ENCODE results near the gene GSC.
"Not testable (repeated sequence)": the region's sequence is repeated elsewhere in the genome, so short reads cannot be mapped to it uniquely, and the experiment has no call there.

Gene GSC

GRCh38 chr14:94728440-94728839 lies 41.5 kb downstream of the GSC start:
- 67% methylated on average over 2 of the region's 5 CpGs for WGBS
- H3K36me3 ChIP-seq (ENCODE audit: control insufficient read depth in 1 of 2, insufficient read depth in 2 of 2, low read depth in 1 of 2, low read length in 2 of 2); H3K79me1 ChIP-seq (replicated peaks; ENCODE audit: low read length, poor library complexity, severe bottlenecking); H3K4me3 ChIP-seq (ENCODE audit: insufficient read depth in 1 of 2, low read depth in 1 of 2, low read length in 2 of 2); H3K4me1 ChIP-seq (ENCODE audit: control insufficient read depth, insufficient read depth, low read depth, low read length); H3K4me2 ChIP-seq (ENCODE audit: low read length, poor library complexity, severe bottlenecking); H3K23ac ChIP-seq (ENCODE audit: low read length in 2 of 2); H4K91ac ChIP-seq (ENCODE audit: low read length); H4K8ac ChIP-seq (ENCODE audit: low read length); H2BK12ac ChIP-seq (ENCODE audit: low read length in 2 of 2); H3K27ac ChIP-seq (ENCODE audit: low read length, poor library complexity, severe bottlenecking); H2BK5ac ChIP-seq (ENCODE audit: low read depth, low read length, poor library complexity, severe bottlenecking); H3K18ac ChIP-seq (ENCODE audit: low read depth in 1 of 2, low read length in 2 of 2); H3K9ac ChIP-seq (ENCODE audit: low read length); H2AK5ac ChIP-seq (ENCODE audit: low read length, severe bottlenecking); H2BK120ac ChIP-seq (ENCODE audit: low read depth, low read length); H2BK15ac ChIP-seq (ENCODE audit: low read depth, poor library complexity, severe bottlenecking); H3K9me3 ChIP-seq (ENCODE audit: control insufficient read depth, low read length); DNase-seq; H3K14ac ChIP-seq (ENCODE audit: low read length in 2 of 2); H2AFZ ChIP-seq (ENCODE audit: low read depth, low read length); H3K4ac ChIP-seq (ENCODE audit: low read depth in 1 of 2, low read length in 2 of 2): not testable (repeated sequence)
- peaks cover 0 to 12% of the 10 kb centered on the region in 2 experiments for H3K27me3 ChIP-seq (ENCODE audit: control insufficient read depth in 1 of 2, insufficient read depth in 1 of 2, low read length in 2 of 2)

GRCh38 chr14:94726649-94727048 lies 43.3 kb downstream of the GSC start:
- H2BK15ac ChIP-seq (ENCODE audit: low read depth, poor library complexity, severe bottlenecking); H2AFZ ChIP-seq (ENCODE audit: low read depth, low read length); H3K9me3 ChIP-seq (ENCODE audit: control insufficient read depth, low read length); H3K27ac ChIP-seq (ENCODE audit: low read length, poor library complexity, severe bottlenecking); H3K4me2 ChIP-seq (ENCODE audit: low read length, poor library complexity, severe bottlenecking); H2AK5ac ChIP-seq (ENCODE audit: low read length, severe bottlenecking); DNase-seq; H3K36me3 ChIP-seq (ENCODE audit: control insufficient read depth in 1 of 2, insufficient read depth in 2 of 2, low read depth in 1 of 2, low read length in 2 of 2); H3K14ac ChIP-seq (ENCODE audit: low read length in 2 of 2); H3K4me3 ChIP-seq (ENCODE audit: insufficient read depth in 1 of 2, low read depth in 1 of 2, low read length in 2 of 2); H4K8ac ChIP-seq (ENCODE audit: low read length); H4K91ac ChIP-seq (ENCODE audit: low read length); H2BK5ac ChIP-seq (ENCODE audit: low read depth, low read length, poor library complexity, severe bottlenecking); H3K23ac ChIP-seq (ENCODE audit: low read length in 2 of 2); H3K4me1 ChIP-seq (ENCODE audit: control insufficient read depth, insufficient read depth, low read depth, low read length); H3K79me1 ChIP-seq (replicated peaks; ENCODE audit: low read length, poor library complexity, severe bottlenecking); H3K4ac ChIP-seq (ENCODE audit: low read depth in 1 of 2, low read length in 2 of 2); H2BK12ac ChIP-seq (ENCODE audit: low read length in 2 of 2); H3K9ac ChIP-seq (ENCODE audit: low read length); H3K18ac ChIP-seq (ENCODE audit: low read depth in 1 of 2, low read length in 2 of 2); H2BK120ac ChIP-seq (ENCODE audit: low read depth, low read length): not testable (repeated sequence)
- WGBS = 90% methylated on average over 8 of the region's 8 CpGs
- H3K27me3 ChIP-seq (ENCODE audit: control insufficient read depth in 1 of 2, insufficient read depth in 1 of 2, low read length in 2 of 2) = peaks cover 3 to 12% of the 10 kb centered on the region in 2 experiments

DNA sequence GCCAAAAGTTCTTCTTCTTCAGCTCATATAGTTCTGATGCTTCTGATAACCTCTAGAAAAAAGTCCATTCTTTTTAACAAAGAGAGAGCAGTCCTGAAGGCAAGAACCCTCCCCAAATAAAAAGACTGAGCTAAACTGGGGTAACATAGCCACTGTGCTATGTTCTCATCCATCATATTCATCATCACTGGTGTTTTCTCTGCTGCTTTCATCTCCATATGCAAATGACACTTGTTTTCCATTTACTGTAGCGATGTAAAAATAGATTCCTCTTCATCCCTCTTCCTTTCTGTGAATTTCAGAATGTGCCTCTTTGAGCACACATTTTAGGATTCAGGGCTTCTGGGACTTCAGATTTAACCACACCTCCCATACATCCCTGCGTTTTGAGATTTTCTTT lies 44.9 kb downstream of the GSC start:
- no peak overlapping the region for H3K14ac ChIP-seq (ENCODE audit: low read length in 2 of 2)
- no peaks in the 10 kb centered on the region for H3K79me1 ChIP-seq (replicated peaks; ENCODE audit: low read length, poor library complexity, severe bottlenecking)
- H3K27ac ChIP-seq (ENCODE audit: low read length, poor library complexity, severe bottlenecking) = no peak overlapping the region
- peaks cover 3 to 12% of the 10 kb centered on the region in 2 experiments for H3K27me3 ChIP-seq (ENCODE audit: control insufficient read depth in 1 of 2, insufficient read depth in 1 of 2, low read length in 2 of 2)
- H3K23ac ChIP-seq (ENCODE audit: low read length in 2 of 2) = no peak overlapping the region
- no peak overlapping the region for H2AK5ac ChIP-seq (ENCODE audit: low read length, severe bottlenecking)
- H3K9me3 ChIP-seq (ENCODE audit: control insufficient read depth, low read length) = no peaks in the 10 kb centered on the region
- no peak overlapping the region for H3K4ac ChIP-seq (ENCODE audit: low read depth in 1 of 2, low read length in 2 of 2)
- H3K4me2 ChIP-seq (ENCODE audit: low read length, poor library complexity, severe bottlenecking) = no peak overlapping the region
- H3K36me3 ChIP-seq (ENCODE audit: control insufficient read depth in 1 of 2, insufficient read depth in 2 of 2, low read depth in 1 of 2, low read length in 2 of 2) = no peaks in the 10 kb centered on the region
- no peak overlapping the region for H3K4me3 ChIP-seq (ENCODE audit: insufficient read depth in 1 of 2, low read depth in 1 of 2, low read length in 2 of 2)
- DNase-seq = no peak
- no peak overlapping the region for H3K9ac ChIP-seq (ENCODE audit: low read length)
- H2BK120ac ChIP-seq (ENCODE audit: low read depth, low read length) = no peak overlapping the region
- H2BK5ac ChIP-seq (ENCODE audit: low read depth, low read length, poor library complexity, severe bottlenecking) = no peak overlapping the region
- H2BK12ac ChIP-seq (ENCODE audit: low read length in 2 of 2) = no peak overlapping the region
- H2AFZ ChIP-seq (ENCODE audit: low read depth, low read length) = no peak overlapping the region
- WGBS = 68% methylated on average over 2 of the region's 2 CpGs
- no peaks in the 10 kb centered on the region for H3K4me1 ChIP-seq (ENCODE audit: control insufficient read depth, insufficient read depth, low read depth, low read length)
- no peak overlapping the region for H4K8ac ChIP-seq (ENCODE audit: low read length)
- no peak overlapping the region for H4K91ac ChIP-seq (ENCODE audit: low read length)
- H2BK15ac ChIP-seq (ENCODE audit: low read depth, poor library complexity, severe bottlenecking) = no peak overlapping the region
- H3K18ac ChIP-seq (ENCODE audit: low read depth in 1 of 2, low read length in 2 of 2) = no peak overlapping the region

GRCh38 chr14:94722397-94722796 lies 47.5 kb downstream of the GSC start:
- Histone ChIP-seq H3K4me2 (ENCODE audit: low read length, poor library complexity, severe bottlenecking) (no peak overlapping the region), H3K79me1 (replicated peaks; ENCODE audit: low read length, poor library complexity, severe bottlenecking) (no peaks in the 10 kb centered on the region), H3K14ac (ENCODE audit: low read length in 2 of 2) (no peak overlapping the region), H3K27ac (ENCODE audit: low read length, poor library complexity, severe bottlenecking) (no peak overlapping the region), H3K4me3 (ENCODE audit: insufficient read depth in 1 of 2, low read depth in 1 of 2, low read length in 2 of 2) (no peak overlapping the region), H3K23ac (ENCODE audit: low read length in 2 of 2) (no peak overlapping the region), H4K91ac (ENCODE audit: low read length) (no peak overlapping the region), H3K36me3 (ENCODE audit: control insufficient read depth in 1 of 2, insufficient read depth in 2 of 2, low read depth in 1 of 2, low read length in 2 of 2) (no peaks in the 10 kb centered on the region), H3K9ac (ENCODE audit: low read length) (no peak overlapping the region), H2BK120ac (ENCODE audit: low read depth, low read length) (no peak overlapping the region), H3K27me3 (ENCODE audit: control insufficient read depth in 1 of 2, insufficient read depth in 1 of 2, low read length in 2 of 2) (peaks cover 3 to 7% of the 10 kb centered on the region in 2 experiments), H3K4me1 (ENCODE audit: control insufficient read depth, insufficient read depth, low read depth, low read length) (no peaks in the 10 kb centered on the region), H3K9me3 (ENCODE audit: control insufficient read depth, low read length) (no peaks in the 10 kb centered on the region), H2BK12ac (ENCODE audit: low read length in 2 of 2) (no peak overlapping the region), H4K8ac (ENCODE audit: low read length) (no peak overlapping the region), H3K18ac (ENCODE audit: low read depth in 1 of 2, low read length in 2 of 2) (no peak overlapping the region), H2AK5ac (ENCODE audit: low read length, severe bottlenecking) (no peak overlapping the region), H2BK5ac (ENCODE audit: low read depth, low read length, poor library complexity, severe bottlenecking) (no peak overlapping the region), H2BK15ac (ENCODE audit: low read depth, poor library complexity, severe bottlenecking) (no peak overlapping the region), H2AFZ (ENCODE audit: low read depth, low read length) (no peak overlapping the region), H3K4ac (ENCODE audit: low read depth in 1 of 2, low read length in 2 of 2) (no peak overlapping the region)
- WGBS = 73% methylated on average over 3 of the region's 4 CpGs
- DNase-seq = no peak
